Uterus (tissue), 4 donors: ENCODE results near the gene NECTIN4. TPM values are rescaled to one million over a fixed set of nuclear protein-coding genes. Genes with fewer than 3 reads are reported as not detected.

Experiments
- DNase-seq, 2 donors: peaks; one replicate each; pipeline ENCODE4 v3.0.0-alpha.2; 2019 to 2020
- H3K27ac ChIP-seq, 2 donors: fragments of 200-600 bp; sonication (generic); 1 replicate in 1 of 2; 2 replicates in 1 of 2; pipeline ENCODE4 v1.5.1; 2016 to 2018
- H3K27me3 ChIP-seq, 2 donors: fragments of 200-600 bp; sonication (generic); one replicate each; pipeline ENCODE4 v1.5.1; 2018 to 2019; ENCODE audit warnings: control low read depth in 1 of 2
- H3K36me3 ChIP-seq, 2 donors: fragments of 200-600 bp; sonication (generic); one replicate each; pipeline ENCODE4 v1.5.1; 2019; ENCODE audit warnings: control low read depth in 1 of 2
- H3K4me1 ChIP-seq, 2 donors: fragments of 200-600 bp; sonication (generic); one replicate each; pipeline ENCODE4 v1.5.1; 2018 to 2019; ENCODE audit warnings: control low read depth in 1 of 2
- H3K4me3 ChIP-seq, 2 donors: fragments of 200-600 bp; sonication (generic); 1 replicate in 1 of 2; 2 replicates in 1 of 2; pipeline ENCODE4 v1.5.1; 2018 to 2019; ENCODE audit warnings: mild to moderate bottlenecking in 1 of 2
- H3K9me3 ChIP-seq, 2 donors: fragments of 200-600 bp; sonication (generic); one replicate each; pipeline ENCODE4 v1.5.1; 2019; ENCODE audit warnings: control low read depth in 1 of 2
- POLR2A ChIP-seq, 2 donors: fragments of 450-650 bp; IDR thresholded peaks; one replicate each; pipeline ENCODE4 v1.6.1; 2016; ENCODE audit warnings: antibody characterized with exemption in 2 of 2, mild to moderate bottlenecking in 1 of 2, moderate library complexity in 1 of 2
- intact Hi-C: fragments of 100-400 bp; cut with DNase I; formaldehyde crosslinking; loops from one replicate; pipeline ENCODE4 v1.15.1; 2023; ENCODE audit warnings: low total_unique reads
- total RNA-seq, 4 donors: library from RNA; depleted of rRNA in 3 of 4; stranded (reverse); fragments of >200 nt in 3 of 4; gene quantifications; one replicate each; pipeline versions ENCODE4 v1.1.0 to v1.2.4, GENCODE V29; 2014 to 2023
- TF ChIP-seq, protein P1 (sequence below), 4 experiments: fragments of 200-600 bp in 2 of 4; fragments of 450-650 bp in 2 of 4; sonication (generic) in 2 of 4; IDR thresholded peaks; one replicate each; pipeline ENCODE4 v1.5.1; 2016 to 2019; ENCODE audit warnings: antibody characterized with exemption in 4 of 4, mild to moderate bottlenecking in 2 of 4, moderate library complexity in 1 of 4
- donor health status: DM: yes; HTN: yes; CAD: no.

Gene NECTIN4
- total RNA-seq, 4 donors from 2014 or later: 2.1 TPM; not detected in 3

GRCh38 chr1:161131523-161132409 is 42.4 kb upstream of the NECTIN4 start:
- Histone ChIP-seq H3K36me3 (no peaks in the 10 kb centered on the region), H3K9me3 (no peaks in the 10 kb centered on the region), H3K27me3 (no peaks in the 10 kb centered on the region), H3K27ac (peak overlapping the region; percentile 97 to 99), H3K4me3 (peak overlapping the region; percentile 87 to 89), H3K4me1 (peaks cover 0 to 12% of the 10 kb centered on the region in 2 donors)
- no peak for TF ChIP-seq POLR2A (IDR thresholded peaks at IDR 0.05)
- TF ChIP-seq, protein P1, sequence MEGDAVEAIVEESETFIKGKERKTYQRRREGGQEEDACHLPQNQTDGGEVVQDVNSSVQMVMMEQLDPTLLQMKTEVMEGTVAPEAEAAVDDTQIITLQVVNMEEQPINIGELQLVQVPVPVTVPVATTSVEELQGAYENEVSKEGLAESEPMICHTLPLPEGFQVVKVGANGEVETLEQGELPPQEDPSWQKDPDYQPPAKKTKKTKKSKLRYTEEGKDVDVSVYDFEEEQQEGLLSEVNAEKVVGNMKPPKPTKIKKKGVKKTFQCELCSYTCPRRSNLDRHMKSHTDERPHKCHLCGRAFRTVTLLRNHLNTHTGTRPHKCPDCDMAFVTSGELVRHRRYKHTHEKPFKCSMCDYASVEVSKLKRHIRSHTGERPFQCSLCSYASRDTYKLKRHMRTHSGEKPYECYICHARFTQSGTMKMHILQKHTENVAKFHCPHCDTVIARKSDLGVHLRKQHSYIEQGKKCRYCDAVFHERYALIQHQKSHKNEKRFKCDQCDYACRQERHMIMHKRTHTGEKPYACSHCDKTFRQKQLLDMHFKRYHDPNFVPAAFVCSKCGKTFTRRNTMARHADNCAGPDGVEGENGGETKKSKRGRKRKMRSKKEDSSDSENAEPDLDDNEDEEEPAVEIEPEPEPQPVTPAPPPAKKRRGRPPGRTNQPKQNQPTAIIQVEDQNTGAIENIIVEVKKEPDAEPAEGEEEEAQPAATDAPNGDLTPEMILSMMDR (IDR thresholded peaks at IDR 0.05): no peak
- intact Hi-C loops: no loop called here
- DNase-seq: no peak

GRCh38 chr1:161130266-161130665 is 40.9 kb upstream of the NECTIN4 start:
- no peak overlapping the region for H3K4me3 ChIP-seq

DNA sequence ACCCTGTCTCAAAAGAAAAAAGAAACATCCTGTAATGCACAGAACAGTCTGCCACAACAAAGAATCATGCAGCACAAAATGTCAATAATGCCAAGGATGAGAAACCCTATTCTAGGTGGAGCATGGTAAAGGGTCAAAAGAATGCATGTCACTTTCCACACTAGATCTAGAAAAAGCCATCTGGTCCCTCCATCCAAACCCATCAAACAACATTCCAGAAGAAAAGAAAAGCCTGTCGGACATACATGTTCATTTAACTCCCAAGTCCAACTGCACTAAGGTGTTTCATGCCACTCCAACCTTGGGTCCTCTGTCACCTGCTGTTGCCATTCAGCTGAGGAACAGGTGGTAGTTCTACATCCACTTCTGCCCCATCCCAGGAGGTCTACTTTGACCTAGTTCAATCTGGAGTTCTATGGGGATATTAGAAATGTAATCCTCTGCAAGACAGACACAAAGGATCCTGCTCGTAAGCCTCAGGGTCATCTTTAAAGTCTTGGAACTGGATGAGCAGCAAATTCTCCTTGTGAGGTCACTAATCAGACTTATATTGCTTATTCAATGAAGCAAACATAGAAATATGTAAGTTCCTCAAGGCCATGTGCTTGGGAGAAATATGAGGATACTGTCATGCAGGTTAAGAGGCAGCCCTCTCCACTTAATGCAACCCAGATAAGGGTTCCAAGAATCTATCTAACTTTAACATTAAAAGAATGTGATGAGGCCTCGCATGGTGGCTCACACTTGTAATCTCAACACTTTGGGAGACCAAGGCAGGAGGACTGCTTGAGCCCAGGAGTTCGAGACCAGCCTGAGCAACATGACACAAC is 39.4 kb upstream of the NECTIN4 start:
- intact Hi-C loops: no loop called here
- Histone ChIP-seq H3K4me3 (no peak overlapping the region), H3K27me3 (no peaks in the 10 kb centered on the region), H3K4me1 (peaks cover 0 to 12% of the 10 kb centered on the region in 2 donors), H3K27ac (no peak overlapping the region), H3K9me3 (no peaks in the 10 kb centered on the region), H3K36me3 (no peaks in the 10 kb centered on the region)
- DNase-seq: no peak
- TF ChIP-seq POLR2A (IDR thresholded peaks at IDR 0.05): no peak
- TF ChIP-seq, protein P1 (IDR thresholded peaks at IDR 0.05): no peak

More at GRCh38 chr1:161130266-161130665, 40.9 kb upstream of the NECTIN4 start:
- no peaks in the 10 kb centered on the region for H3K9me3 ChIP-seq
- intact Hi-C loops: no loop called here
- H3K27ac ChIP-seq: peak overlapping the region in 1 of 2 donors; percentile 23
- H3K4me1 ChIP-seq: peaks cover 0 to 12% of the 10 kb centered on the region in 2 donors
- TF ChIP-seq POLR2A (IDR thresholded peaks at IDR 0.05): no peak
- TF ChIP-seq, protein P1 (IDR thresholded peaks at IDR 0.05): no peak
- H3K27me3 ChIP-seq: no peaks in the 10 kb centered on the region
- no peaks in the 10 kb centered on the region for H3K36me3 ChIP-seq
- DNase-seq: no peak

GRCh38 chr1:161127649-161128048 is 38.3 kb upstream of the NECTIN4 start:
- Histone ChIP-seq H3K27ac (no peak overlapping the region), H3K9me3 (no peaks in the 10 kb centered on the region), H3K27me3 (no peaks in the 10 kb centered on the region), H3K4me3 (no peak overlapping the region), H3K36me3 (no peaks in the 10 kb centered on the region), H3K4me1 (peaks cover 0 to 9% of the 10 kb centered on the region in 2 donors)
- intact Hi-C loops: no loop called here
- no peak for DNase-seq
- TF ChIP-seq, protein P1 (IDR thresholded peaks at IDR 0.05): no peak
- no peak for TF ChIP-seq POLR2A (IDR thresholded peaks at IDR 0.05)
